ENCODE measurements around the gene GYS1.

GRCh38 chr19:48970139-48970766 lies 22.9 kb downstream of the GYS1 start:
- TF ChIP-seq CTCF (IDR thresholded peaks at IDR 0.05) (no peak), POLR2A (IDR thresholded peaks at IDR 0.05) (peak in 1 of 2 donors; percentile 17)

Measured in adrenal gland (tissue), 5 donors.